ENCODE results near the gene CHCHD3.
"Not testable (repeated sequence)": the region's sequence is repeated elsewhere in the genome, so short reads cannot be mapped to it uniquely, and the experiment has no call there.

The CHCHD3 gene

DNA sequence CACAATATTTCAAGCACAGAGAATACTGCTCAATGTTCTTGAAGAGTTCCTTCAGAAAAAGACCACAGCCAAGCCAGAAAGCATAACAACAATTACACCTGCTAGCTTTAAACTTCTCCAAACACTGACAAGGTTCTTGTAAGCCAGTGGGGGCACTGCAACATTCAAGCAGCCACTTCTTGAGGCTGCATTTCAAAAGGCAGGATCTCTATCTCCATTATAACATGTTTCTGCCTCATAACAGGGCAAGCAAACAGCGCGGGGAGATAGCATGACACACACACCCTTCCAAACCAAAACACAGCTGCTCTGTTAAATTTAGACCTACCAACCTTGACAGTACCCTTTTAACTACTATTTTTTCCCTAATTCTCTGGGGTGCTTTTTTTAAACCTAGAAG, 30.8 kb downstream of the CHCHD3 start:
- DNase-seq: peak in 13 of 42 donors; percentile 20 to 59 (median 34)
- intact Hi-C loops (cut with DNase I): no loop called here

DNA sequence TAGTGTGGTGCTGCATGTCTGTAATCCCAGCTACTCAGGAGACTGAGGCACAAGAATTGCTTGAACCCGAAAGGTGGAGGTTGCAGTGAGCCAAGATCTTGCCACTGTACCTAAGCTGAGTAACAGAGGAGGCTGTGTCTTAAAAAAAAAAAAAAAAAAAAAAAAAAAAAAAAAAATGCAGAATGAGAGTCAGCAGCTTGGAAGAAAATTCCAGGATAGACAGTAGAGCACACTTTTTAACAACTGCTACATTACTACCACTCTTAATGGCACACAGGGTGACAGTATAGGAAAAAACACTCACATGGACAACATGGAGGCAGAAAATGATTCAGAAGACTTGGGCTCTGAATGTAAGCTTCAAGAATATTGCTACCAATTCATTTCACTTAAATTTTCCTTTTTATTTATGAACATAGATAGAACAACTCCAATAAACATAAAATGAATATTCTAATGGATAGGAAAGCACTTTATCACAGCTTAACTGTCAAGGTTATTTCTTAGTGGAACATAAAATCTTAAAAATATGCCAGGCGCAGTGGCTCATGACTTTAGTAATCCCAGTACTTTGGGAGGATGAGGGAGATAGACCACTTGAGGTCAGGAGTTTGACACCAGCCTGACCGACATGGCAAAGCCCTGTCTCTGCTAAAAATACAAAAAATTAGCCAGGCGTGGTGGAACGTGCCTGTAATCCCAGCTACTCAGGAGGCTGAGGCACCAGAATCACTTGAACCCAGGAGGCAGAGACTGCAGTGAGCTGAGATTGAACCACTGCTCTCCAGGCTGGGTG, 31.5 kb downstream of the CHCHD3 start:
- DNase-seq: no peak
- intact Hi-C loops (cut with DNase I): no loop called here

DNA sequence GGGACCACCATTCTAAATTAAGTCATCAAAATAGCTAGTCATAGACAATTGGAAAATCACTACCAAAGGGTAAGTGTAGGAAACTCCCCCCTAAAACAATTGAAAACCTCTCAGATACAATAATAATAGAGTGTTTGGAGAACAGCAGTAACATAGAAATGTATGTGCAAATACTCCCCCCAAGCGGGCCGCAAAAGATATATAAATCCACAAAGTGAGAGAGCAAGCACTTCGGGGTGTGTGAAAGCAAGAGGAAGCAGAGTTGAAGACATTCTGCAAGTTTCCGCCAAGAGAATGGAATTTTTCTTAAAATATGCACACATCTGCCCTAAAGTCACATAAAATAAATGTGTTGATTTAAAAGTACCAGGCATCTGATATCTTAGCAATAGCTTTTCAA, 33.3 kb downstream of the CHCHD3 start:
- intact Hi-C loops (cut with DNase I): no loop called here
- no peak for DNase-seq

DNA sequence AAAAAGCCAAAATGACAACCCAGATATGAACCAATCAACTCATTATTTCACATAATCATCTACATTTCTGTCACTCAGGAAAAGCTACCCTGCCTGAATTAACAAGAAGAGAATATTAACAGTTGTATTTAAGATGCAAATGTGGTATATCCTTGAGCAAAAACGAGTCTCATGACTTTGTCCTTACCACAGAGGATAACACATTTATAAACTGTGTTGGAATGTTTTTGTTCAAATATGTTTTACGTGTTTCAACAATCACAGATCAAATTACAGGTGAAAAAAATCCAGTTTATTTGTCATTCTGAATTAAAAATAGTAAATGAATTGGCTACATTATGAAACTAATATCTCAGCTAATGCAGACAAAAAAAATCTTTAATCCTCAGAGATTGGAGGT, 34.6 kb downstream of the CHCHD3 start:
- no peak for DNase-seq
- intact Hi-C loops (cut with DNase I): no loop called here

DNA sequence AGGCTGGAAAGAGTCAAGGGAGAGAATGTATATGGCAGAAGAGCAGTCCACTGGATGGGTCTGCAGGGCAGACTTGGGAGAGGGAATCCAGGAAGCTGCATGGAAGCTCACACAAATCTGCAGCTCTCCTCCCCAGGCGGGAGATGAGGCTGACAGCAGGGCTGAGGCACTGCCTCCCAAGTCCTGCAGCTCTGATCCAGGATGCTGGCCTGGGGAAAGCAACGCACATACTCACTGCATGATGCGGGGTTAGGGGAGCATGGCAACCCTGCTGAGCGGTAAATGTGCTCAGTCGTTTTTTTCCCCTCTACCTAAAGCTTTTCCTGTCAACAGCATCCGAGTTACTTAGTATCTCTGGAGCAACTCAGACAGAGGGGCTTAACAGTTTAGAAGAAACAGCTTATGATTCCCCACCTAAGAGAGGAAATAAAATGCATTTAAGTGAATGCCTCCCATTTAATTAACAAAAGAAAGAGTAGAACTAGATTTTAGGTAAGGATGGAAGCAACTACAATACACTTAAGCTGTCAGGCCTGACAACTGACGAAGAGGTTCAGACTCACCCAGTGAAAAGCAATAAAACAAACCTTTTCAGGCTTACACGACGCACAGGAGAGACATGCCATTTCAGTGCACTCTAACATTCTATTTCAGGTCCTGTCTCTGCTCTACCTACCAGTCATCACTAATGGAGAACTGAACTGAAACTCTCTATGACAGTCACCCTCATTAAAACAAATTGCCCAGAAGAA, 37.0 kb downstream of the CHCHD3 start:
- DNase-seq: peak in 12 of 42 donors; percentile 3 to 48 (median 14)

DNA sequence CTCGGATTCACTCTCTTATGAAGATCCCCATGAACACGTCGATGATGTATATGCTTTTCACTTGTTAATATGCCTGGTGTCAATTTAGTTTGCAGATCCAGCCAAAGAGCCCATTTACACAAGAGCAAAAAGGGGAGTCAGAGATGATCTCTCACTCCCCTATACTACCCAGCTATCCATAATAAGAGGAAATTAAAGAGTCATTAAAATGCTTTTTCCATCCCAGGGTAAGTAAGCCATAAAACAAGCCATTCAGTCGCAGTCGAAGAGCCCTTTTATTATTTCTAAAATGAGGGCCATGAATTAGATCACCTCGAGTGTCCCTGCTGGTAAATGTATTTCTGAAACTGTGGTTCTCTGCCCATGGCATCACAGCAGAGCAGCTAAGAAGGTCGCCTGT, 41.2 kb downstream of the CHCHD3 start:
- intact Hi-C loops (cut with DNase I): no loop called here
- DNase-seq: no peak

More for the DNA sequence above, 37.0 kb downstream of the CHCHD3 start:
- intact Hi-C loops (cut with DNase I): no loop called here

DNA sequence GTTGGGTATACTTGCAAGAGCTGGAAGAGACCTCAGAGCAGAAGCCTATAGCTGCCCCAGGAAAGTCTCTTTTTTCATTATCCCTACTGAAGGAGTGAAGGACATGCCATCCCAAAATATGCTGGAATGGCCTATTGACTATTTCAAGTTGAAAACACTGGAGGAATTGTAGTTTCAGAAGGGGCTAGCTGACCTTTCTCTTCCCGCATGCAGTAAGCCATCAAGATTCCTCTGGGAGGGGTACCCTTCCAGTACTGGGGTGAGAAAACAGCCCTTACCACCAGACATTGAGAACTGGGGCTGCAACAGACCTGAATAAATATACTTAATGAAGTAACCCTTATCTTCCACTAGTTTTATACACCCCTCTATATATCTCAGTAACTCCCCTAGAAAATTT, 41.7 kb downstream of the CHCHD3 start:
- intact Hi-C loops (cut with DNase I): no loop called here
- no peak for DNase-seq

DNA sequence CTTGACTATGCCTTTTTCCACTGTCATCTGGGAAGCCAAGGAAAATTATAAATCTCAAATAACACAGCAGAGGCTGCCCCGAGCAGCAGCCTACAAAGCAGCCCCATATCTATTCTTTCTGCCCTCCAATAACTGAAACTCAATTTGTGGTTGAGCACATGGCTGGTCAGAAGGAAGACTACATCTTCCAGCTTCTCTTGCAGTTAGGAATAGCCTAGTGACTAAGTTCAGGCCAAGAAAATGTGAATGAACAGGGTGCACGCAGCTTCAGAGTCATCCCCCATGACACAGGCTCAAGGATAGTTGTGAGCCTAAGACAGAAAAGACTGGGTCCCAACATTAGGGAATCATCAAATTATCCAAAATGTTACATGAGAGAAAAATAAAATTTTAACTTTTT, 42.3 kb downstream of the CHCHD3 start:
- intact Hi-C loops (cut with DNase I): no loop called here
- DNase-seq: no peak

DNA sequence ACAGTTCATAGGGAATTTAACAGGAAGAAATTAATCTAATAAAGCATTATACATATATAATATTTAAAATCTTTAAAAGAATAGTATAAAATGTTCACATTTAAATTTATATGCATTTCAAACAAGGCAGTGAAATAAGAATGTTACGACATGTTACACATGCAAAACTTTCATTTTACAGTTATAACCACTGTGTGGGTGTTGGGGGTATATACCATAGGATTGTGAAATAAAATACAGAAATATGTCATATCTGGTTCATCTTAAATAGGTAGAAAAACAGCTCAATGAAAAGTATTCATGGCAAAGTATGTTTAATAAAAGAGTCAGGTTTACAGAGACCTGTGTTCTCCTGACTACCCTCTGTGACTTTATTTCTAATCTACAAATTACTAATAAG, 45.6 kb downstream of the CHCHD3 start:
- DNase-seq: no peak
- intact Hi-C loops (cut with DNase I): no loop called here

DNA sequence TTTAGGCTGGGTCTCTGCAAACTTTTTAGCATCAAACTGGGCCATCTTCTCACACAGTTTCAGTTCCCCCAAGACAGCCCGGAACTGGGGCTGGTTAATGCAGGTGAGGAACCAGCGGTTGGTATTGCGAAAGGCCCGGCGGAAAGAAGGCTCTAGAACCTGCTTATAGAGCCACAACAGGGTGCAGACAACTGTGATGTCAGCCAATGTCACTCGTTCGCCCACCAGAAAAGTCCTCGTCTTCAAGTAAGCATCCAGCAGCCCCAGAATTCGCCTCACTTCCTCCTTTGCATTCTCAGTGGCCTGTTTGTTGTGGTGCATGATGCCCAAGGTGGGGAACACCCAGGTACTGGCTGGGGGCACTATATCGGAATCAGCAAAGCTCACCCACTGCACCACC, 46.6 kb downstream of the CHCHD3 start:
- DNase-seq: peak in 2 of 42 donors; percentile 2 to 26
- intact Hi-C loops (cut with DNase I): not testable (repeated sequence)

DNA sequence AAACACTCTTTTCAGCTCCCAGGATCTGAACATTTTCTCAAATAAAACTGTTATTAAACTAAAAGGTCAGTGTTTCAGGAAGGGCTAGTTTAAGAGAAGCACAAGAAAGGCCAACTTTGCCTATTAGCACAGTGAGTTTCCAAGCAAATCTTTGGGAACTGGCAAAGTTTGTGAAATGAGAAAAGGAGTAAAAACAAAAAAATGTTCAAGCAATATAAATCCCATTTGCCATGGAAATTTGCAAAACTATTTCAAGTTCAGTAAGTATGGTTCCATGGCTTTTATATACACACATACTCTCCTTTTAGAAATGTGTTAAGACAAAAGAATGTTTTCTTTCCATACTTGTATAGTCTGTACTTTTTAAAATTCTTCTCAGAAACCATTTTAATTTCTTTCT, 51.5 kb downstream of the CHCHD3 start:
- intact Hi-C loops (cut with DNase I): no loop called here
- DNase-seq: no peak

DNA sequence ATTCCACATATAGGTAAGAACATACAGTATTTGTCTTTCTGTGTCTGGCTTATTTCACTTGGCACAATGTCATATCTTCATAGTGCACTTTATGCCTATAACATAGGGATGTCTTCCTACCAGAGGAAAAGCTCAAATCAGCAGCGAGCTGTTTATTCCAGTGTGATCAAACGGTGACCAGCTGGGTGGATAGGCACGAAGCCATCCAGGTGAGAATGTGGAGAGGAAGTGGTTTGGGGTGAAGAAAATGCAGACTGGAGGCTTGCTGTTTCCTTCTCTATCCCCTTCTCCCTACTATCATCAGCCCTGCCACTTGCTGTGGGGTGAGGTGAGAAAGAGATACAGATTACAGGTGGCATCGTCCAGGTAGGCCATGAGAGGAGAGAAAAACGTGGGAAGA, 52.4 kb downstream of the CHCHD3 start:
- DNase-seq: no peak
- intact Hi-C loops (cut with DNase I): no loop called here

DNA sequence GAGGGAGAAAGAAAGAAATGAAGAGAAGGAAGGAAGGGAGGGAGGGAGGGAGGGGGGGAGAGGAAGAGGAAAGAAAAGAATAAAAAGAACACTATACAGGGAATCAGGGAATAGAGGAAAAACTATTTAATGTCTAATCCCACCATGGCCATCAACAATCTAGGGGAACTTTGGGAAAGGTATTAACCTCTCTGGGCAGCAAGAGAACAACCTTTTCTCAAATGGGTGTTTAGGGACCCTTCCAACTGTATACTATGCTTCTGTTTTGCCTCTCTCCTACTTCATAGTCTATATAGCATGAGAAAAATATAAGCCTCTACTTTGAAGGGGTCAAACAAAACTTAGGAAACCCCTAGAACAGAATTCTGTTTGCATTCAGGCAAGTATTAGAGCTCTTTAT, 54.5 kb downstream of the CHCHD3 start:
- intact Hi-C loops (cut with DNase I): no loop called here
- DNase-seq: no peak

DNA sequence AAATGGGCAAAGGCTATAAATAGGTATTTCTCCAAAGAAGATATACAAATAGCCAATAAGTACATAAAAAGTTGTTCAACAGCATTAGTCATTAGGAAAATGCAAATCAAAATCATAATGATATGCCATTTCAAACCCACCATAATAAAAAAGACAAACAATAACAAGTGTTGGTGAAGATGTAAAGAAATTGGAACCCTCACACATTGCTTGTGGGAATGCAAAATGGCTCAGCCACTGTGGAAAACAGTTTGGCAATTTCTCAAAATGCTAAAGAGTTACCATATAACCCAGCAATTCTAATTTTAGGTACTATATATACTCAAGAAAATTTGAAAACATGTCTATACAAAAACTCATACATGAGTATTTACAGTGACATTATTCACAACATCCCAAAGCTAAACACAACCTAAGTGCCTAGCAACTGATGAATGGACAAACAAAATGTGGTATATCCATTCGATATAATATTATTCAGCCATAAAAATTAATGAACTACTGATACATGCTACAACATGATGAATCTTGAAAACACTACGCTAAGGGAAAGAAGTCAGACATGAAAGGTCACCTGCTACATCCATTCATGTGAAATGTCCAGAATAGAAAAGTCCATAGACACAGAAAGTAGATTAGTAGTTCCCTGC, 55.6 kb downstream of the CHCHD3 start:
- no peak for DNase-seq
- intact Hi-C loops (cut with DNase I): no loop called here

DNA sequence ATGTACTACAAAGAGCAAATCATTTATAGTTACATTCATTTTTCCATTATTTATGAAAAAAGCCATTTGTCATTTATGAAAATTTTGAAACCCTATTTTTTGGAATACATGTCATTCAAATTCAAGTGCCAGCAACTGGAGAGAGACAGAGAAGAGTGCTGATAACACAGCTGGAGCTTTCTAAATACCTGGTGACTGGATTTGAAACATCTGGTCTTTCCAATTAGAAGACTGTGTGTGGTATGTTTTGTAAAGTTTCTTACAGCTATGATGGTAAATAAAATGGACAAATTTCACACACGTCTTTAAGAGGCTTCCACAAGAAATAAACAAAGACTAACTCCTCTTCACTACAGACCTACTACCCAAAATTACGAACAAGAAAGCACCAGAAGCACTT, 56.8 kb downstream of the CHCHD3 start:
- DNase-seq: no peak
- intact Hi-C loops (cut with DNase I): no loop called here

DNA sequence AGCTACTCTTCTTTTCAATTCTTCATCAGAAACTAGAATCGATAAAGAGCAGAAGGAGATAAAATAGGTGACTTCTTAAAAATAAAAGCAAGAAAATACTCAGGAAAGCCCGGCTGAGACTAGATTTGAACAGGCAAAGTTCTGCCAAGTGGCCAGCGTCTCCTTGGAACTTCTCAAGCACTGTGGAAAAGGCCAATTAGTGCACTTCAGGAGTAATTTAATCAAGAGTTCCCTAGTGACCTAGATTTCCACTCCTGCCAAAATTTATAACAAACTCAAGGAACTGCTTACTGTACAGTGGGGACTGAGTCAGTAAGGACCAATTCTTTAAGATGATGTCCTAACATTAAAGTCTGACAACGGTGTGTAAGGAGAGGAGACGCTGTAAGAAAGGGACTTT, 57.3 kb downstream of the CHCHD3 start:
- DNase-seq: peak in 2 of 42 donors; percentile 15 to 16
- intact Hi-C loops (cut with DNase I): no loop called here

DNA sequence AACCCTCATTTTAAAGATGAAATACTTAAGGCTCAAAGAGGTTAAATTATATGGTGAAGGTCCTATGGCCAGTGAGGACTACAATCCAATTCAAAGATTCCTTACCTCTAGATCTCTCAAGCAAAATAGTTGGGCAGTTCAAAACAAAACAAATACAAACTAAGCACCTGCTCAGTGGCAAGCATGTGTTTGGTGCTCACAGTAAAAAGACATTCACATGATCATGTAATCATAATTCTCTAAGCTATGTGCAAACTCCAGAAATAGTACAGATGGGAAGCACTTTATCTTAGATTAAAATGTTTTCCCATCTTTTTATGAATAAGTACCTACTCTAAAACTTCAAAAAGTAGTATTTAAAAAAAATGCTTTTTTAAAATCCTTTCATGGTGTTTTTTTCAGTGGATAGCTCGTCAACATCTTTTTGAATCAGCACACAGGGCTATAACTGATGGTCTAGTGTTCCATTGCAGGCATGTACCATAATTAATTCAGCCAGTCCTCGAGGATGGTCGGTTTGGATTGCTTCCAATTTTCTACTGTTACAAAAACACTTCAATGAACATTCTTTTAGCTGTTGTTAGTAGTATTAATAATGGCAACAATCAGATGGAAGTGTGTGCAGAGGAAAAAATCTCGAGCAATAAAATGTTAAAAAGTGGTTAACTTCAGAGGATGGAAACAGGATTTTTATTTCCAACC, 58.4 kb downstream of the CHCHD3 start:
- intact Hi-C loops (cut with DNase I): no loop called here
- DNase-seq: no peak

DNA sequence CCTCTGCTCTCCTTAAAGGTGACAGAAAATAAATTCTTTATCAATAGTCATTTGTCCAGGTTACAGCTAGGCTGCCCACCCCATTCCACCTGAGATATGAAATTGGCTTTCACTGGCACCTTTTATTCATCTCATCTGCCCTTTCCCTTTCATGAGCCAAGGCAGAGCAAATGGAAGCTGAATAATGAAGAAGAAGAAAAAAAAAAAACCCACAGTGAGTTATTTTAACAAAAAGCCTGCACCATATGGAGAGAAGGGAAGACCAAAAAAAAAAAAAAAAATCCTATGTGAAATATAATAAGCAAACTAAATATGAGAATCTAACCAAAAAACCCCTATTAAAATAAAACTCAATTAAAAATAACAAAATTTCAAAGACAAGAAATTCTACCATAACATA, 59.2 kb downstream of the CHCHD3 start:
- no peak for DNase-seq
- intact Hi-C loops (cut with DNase I): no loop called here

DNA sequence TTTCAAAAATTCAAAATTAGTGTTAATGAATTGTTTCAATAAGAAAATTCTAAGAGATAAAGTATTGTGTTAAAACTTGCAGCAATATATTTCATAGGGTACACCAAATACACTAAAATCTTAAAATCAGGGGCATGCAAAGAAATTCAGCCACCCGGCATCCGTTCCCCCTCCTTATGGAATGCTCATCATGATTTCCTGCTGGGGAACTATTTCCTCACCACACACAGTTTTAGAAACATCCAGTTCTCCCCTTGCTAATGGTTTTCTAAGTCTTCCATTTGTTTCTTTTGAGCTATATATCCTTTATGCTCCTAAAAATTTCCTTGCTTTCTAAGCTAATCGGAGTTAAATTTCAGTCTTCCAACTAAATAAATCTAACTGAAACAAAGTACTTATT, 60.7 kb downstream of the CHCHD3 start:
- intact Hi-C loops (cut with DNase I): no loop called here
- DNase-seq: no peak

DNA sequence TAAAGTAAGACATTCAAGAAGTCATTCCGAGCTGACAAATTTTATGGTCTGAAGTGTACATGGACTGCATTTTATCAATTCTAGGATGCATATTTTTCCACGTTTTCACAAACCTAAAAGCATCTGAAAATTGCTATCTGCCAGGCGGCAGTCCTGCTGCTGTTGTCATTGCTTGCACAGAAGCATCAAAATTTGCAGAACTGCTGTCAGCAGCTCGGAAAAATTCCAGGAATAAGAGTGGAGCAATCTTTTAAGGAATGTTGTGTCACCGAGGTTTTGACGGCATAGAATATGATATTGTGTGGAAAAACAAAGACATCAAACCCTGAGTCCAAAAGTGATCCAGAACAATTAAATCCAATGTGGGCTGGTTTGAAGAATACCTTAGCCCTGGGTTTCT, 61.4 kb downstream of the CHCHD3 start:
- no peak for DNase-seq
- intact Hi-C loops (cut with DNase I): no loop called here
